ENCODE measurements around the gene PPP5C.

DNA sequence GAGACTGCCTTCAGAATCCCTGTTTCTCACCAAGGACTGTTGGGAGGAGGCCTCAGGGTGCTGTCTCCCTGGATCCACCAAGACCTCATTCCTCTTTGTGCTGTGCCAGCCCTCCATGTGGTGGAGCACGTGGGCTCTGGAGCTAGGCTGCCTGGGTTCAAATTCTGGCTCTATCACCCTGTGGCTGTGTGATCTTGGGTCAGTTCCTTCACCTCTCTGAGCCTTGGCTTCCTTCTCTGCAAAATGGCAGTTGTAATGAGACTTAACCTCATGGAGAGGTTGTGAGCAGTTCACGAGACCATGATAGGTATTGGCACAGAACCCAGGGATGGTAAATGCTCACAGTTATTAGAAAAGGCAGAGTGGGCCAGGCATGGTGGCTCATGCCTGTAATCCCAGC lies 75.5 kb downstream of the PPP5C start:
- no peak for TF ChIP-seq EZH2phosphoT487 (conservative IDR thresholded peaks at IDR 0.05; ENCODE audit: low read length)
- TF ChIP-seq, protein P1, sequence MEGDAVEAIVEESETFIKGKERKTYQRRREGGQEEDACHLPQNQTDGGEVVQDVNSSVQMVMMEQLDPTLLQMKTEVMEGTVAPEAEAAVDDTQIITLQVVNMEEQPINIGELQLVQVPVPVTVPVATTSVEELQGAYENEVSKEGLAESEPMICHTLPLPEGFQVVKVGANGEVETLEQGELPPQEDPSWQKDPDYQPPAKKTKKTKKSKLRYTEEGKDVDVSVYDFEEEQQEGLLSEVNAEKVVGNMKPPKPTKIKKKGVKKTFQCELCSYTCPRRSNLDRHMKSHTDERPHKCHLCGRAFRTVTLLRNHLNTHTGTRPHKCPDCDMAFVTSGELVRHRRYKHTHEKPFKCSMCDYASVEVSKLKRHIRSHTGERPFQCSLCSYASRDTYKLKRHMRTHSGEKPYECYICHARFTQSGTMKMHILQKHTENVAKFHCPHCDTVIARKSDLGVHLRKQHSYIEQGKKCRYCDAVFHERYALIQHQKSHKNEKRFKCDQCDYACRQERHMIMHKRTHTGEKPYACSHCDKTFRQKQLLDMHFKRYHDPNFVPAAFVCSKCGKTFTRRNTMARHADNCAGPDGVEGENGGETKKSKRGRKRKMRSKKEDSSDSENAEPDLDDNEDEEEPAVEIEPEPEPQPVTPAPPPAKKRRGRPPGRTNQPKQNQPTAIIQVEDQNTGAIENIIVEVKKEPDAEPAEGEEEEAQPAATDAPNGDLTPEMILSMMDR (IDR thresholded peaks at IDR 0.05; ENCODE audit: insufficient read depth, low read length, poor library complexity, severe bottlenecking): no peak

Measured in SU-DHL-6 (cell line).